Panc1 (cell line): ENCODE data around the gene RIPOR3. TPM values are rescaled to one million over a fixed set of nuclear protein-coding genes. Genes with fewer than 3 reads are reported as not detected.
"Not testable (repeated sequence)": the region's sequence is repeated elsewhere in the genome, so short reads cannot be mapped to it uniquely, and the experiment has no call there.

Experiments
- ATAC-seq: fragments of 200-7000 bp; cut with Tn5 transposase; 2 replicates; pipeline ENCODE4 v1.9.1; 2020; ENCODE audit warnings: mild to moderate bottlenecking, moderate library complexity
- BruUV-seq: library from RNA; stranded (reverse); fragments of 400-500 nt; replicated peaks from 2 replicates; lab custom pipeline; 2021; lab: Mats Ljungman, UMichigan
- CTCF ChIA-PET: fragments of 300-600 bp; sonication (Branson Sonifier 250); formaldehyde crosslinking; loops from one replicate; lab custom pipeline; 2022; ENCODE audit warnings: antibody characterized with exemption; lab: Charles Lee
- POLR2A ChIA-PET: fragments of 300-600 bp; sonication (Branson Sonifier 250); formaldehyde crosslinking; loops from one replicate; lab custom pipeline; 2022; ENCODE audit warnings: antibody characterized with exemption; lab: Charles Lee
- DNase-seq: peaks from one replicate; pipeline ENCODE4 v3.0.0-alpha.2; 2010; ENCODE audit warnings: low read depth, low spot score
- H3K27ac ChIP-seq: 2 replicates; pipeline ENCODE4 v1.5.1; 2011; ENCODE audit warnings: mild to moderate bottlenecking, low read length, inconsistent platforms
- H3K27me3 ChIP-seq: fragments of 200-500 bp; sonication (Bioruptor generic); 2 replicates; pipeline ENCODE4 v1.6.0; 2014; ENCODE audit warnings: low read length, inconsistent platforms; ENCODE audit not compliant: control insufficient read depth, insufficient read depth
- H3K36me3 ChIP-seq: fragments of 200-500 bp; sonication (Bioruptor generic); 2 replicates; pipeline ENCODE4 v1.5.1; 2014; ENCODE audit warnings: inconsistent platforms, mild to moderate bottlenecking, low read length, moderate library complexity; ENCODE audit not compliant: control insufficient read depth, insufficient read depth
- H3K4me1 ChIP-seq: 2 replicates; pipeline ENCODE4 v1.5.1; 2011; ENCODE audit warnings: inconsistent platforms, mild to moderate bottlenecking, low read length, moderate library complexity; ENCODE audit not compliant: control insufficient read depth, insufficient read depth
- H3K4me3 ChIP-seq, 2 experiments: 2 replicates each; pipeline ENCODE4 v1.5.1; 2011 to 2012; ENCODE audit warnings: low read depth in 2 of 2, low read length in 2 of 2, mild to moderate bottlenecking in 2 of 2, inconsistent platforms in 1 of 2, moderate library complexity in 1 of 2
- H3K9me3 ChIP-seq: fragments of 200-500 bp; sonication (Bioruptor generic); 2 replicates; pipeline ENCODE4 v1.5.1; 2014; ENCODE audit warnings: low read depth, mild to moderate bottlenecking, inconsistent platforms, low read length, moderate library complexity; ENCODE audit not compliant: control insufficient read depth, insufficient read depth
- POLR2AphosphoS5 ChIP-seq: IDR thresholded peaks from 2 replicates; pipeline ENCODE4 v1.6.1; 2012; ENCODE audit warnings: mild to moderate bottlenecking, low read depth, low read length, moderate library complexity
- SIN3A ChIP-seq: IDR thresholded peaks from 2 replicates; pipeline ENCODE4 v1.6.1; 2012; ENCODE audit warnings: low read depth, mild to moderate bottlenecking, low read length, moderate library complexity, borderline replicate concordance; ENCODE audit not compliant: insufficient read depth
- TCF7L2 ChIP-seq: IDR thresholded peaks from 2 replicates; pipeline ENCODE4 v1.6.1; 2011; ENCODE audit warnings: mild to moderate bottlenecking, low read depth, low read length, inconsistent platforms
- in situ Hi-C: cut with HindIII; loops from 2 replicates; pipeline ENCODE4 v1.10.0; 2016; ENCODE audit warnings: low sequenced_read_pairs, low pct_unique_long_range_greater_than_20kb
- intact Hi-C: fragments of 100-400 bp; cut with micrococcal nuclease; formaldehyde crosslinking; loops from one replicate; pipeline ENCODE4 v1.10.0; 2022; ENCODE audit not compliant: unreplicated experiment
- total RNA-seq: library from RNA; stranded (reverse); gene quantifications from one replicate; pipeline ENCODE4 v1.2.1, GENCODE V29; 2021; ENCODE audit not compliant: unreplicated experiment
- TF ChIP-seq, protein P1 (sequence below): fragments of 450-650 bp; IDR thresholded peaks from 2 replicates; pipeline ENCODE4 v1.5.1; 2017; ENCODE audit warnings: mild to moderate bottlenecking

Gene RIPOR3
- total RNA-seq, 1 experiment from 2014 or later = 92.5 TPM

GRCh38 chr20:50600281-50600895 is 91.0 kb downstream of the RIPOR3 start:
- intact Hi-C loops (no loop called here), in situ Hi-C loops (no loop called here)
- H3K36me3 ChIP-seq = no peaks in the 10 kb centered on the region

GRCh38 chr20:50598768-50599167 is 92.6 kb downstream of the RIPOR3 start:
- POLR2A ChIA-PET, H3K9me3 ChIP-seq, H3K27ac ChIP-seq, BruUV-seq, H3K27me3 ChIP-seq, DNase-seq, H3K4me3 ChIP-seq, H3K36me3 ChIP-seq, intact Hi-C loops, ATAC-seq, in situ Hi-C loops: not testable (repeated sequence)
- H3K4me1 ChIP-seq = peaks cover 32% of the 10 kb centered on the region
- CTCF ChIA-PET = interaction anchor here (0.7 kb wide), 1 partner anchor 10 kb away, joined by 6 read pairs; no protein-coding TSS in a partner anchor

More at GRCh38 chr20:50600281-50600895, 91.0 kb downstream of the RIPOR3 start:
- ATAC-seq = no peak
- CTCF ChIA-PET = no interaction called here
- TSS peak; percentile 37 for BruUV-seq
- TF ChIP-seq, protein P1, sequence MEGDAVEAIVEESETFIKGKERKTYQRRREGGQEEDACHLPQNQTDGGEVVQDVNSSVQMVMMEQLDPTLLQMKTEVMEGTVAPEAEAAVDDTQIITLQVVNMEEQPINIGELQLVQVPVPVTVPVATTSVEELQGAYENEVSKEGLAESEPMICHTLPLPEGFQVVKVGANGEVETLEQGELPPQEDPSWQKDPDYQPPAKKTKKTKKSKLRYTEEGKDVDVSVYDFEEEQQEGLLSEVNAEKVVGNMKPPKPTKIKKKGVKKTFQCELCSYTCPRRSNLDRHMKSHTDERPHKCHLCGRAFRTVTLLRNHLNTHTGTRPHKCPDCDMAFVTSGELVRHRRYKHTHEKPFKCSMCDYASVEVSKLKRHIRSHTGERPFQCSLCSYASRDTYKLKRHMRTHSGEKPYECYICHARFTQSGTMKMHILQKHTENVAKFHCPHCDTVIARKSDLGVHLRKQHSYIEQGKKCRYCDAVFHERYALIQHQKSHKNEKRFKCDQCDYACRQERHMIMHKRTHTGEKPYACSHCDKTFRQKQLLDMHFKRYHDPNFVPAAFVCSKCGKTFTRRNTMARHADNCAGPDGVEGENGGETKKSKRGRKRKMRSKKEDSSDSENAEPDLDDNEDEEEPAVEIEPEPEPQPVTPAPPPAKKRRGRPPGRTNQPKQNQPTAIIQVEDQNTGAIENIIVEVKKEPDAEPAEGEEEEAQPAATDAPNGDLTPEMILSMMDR = no peak
- no peak for TF ChIP-seq SIN3A
- no peak for DNase-seq
- Histone ChIP-seq H3K4me1 (peaks cover 19% of the 10 kb centered on the region), H3K27ac (no peak overlapping the region; the same call in 1 of the 2 replicates), H3K9me3 (no peaks in the 10 kb centered on the region), H3K27me3 (no peaks in the 10 kb centered on the region), H3K4me3 (no peak overlapping the region)
- POLR2A ChIA-PET = no interaction called here

DNA sequence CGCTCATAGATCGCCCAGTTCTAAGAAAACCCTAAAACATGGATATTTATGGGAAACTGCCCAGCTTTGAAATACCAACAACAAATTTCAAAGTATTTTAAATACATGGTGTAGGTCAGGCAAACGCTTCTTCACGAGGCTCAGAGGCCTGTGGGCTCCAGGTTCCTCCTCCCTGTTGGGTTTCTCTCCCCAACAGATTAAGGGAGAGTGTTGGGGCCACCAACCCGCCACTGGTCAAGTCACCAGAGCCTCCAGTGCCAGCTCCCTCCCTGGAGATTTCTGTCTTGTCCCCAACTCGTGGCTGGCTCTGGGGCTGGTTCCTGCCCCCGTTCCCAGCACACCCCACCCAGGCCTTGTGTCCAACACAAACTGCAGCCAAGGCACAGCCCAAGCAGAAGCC is 93.3 kb downstream of the RIPOR3 start:
- CTCF ChIA-PET = no interaction called here
- intact Hi-C loops (no loop called here), in situ Hi-C loops (no loop called here)
- Histone ChIP-seq H3K27me3 (no peaks in the 10 kb centered on the region), H3K4me1 (peaks cover 38% of the 10 kb centered on the region), H3K4me3 (no peak overlapping the region), H3K9me3 (no peaks in the 10 kb centered on the region), H3K27ac (peak overlapping the region; percentile 44), H3K36me3 (no peaks in the 10 kb centered on the region)
- BruUV-seq = no TSS peak
- POLR2A ChIA-PET = no interaction called here
- no peak for DNase-seq
- ATAC-seq = no peak
- no peak for TF ChIP-seq SIN3A

DNA sequence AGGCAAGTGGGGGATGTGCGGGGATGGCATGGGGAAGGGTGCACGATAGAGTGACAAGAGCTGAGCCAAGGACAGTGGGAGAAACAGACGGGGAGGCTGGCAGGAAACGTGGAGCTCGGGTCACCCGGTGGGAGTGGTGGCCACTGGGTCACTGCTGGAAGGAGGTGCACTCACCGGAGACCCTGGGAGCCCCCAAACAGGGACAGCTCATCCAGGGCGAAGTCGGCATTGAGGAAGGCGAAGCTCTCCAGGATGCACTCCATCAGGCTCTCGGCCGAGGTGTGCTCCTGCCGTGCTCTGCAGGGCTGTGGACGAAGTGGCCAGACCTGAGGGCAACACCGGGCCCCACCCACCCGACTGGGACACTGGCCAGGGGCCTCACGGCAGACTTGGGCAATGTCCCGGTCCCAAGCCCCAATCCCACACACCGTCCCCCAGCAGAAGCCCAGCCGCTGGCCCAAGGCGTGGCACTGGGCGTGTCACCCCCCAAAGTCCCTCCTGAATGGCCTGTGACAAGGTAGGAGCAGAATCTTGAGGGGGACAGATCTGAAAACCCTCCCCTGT is 93.9 kb downstream of the RIPOR3 start:
- H3K9me3 ChIP-seq = no peaks in the 10 kb centered on the region
- in situ Hi-C loops = no loop called here

More for the DNA sequence above, 93.9 kb downstream of the RIPOR3 start:
- intact Hi-C loops = no loop called here
- ChIA-PET POLR2A (no interaction called here), CTCF (no interaction called here)
- Histone ChIP-seq H3K27me3 (no peaks in the 10 kb centered on the region), H3K36me3 (no peaks in the 10 kb centered on the region), H3K4me1 (peaks cover 44% of the 10 kb centered on the region), H3K4me3 (no peak overlapping the region), H3K27ac (peak overlapping the region; percentile 44)
- no peak for TF ChIP-seq TCF7L2
- TF ChIP-seq POLR2AphosphoS5 = 0 out of 2 replicates have a peak, but pooled peaks have one; percentile 17
- DNase-seq (no peak), ATAC-seq (no peak)
- no TSS peak for BruUV-seq
